GM06990 (cell line): ENCODE data around the gene CAMTA1.

Experiments
- DNase-seq: peaks from one replicate; pipeline ENCODE4 v3.0.0-alpha.2; 2011; ENCODE audit not compliant: insufficient read length; ENCODE audit errors: extremely low read depth
- H3K27me3 ChIP-seq: replicated peaks from 2 replicates; pipeline ENCODE4 v1.6.0; 2011; ENCODE audit warnings: low read length; ENCODE audit not compliant: control insufficient read depth, insufficient read depth
- H3K36me3 ChIP-seq: 2 replicates; pipeline ENCODE4 v1.5.1; 2011; ENCODE audit warnings: low read length; ENCODE audit not compliant: control insufficient read depth, insufficient read depth
- H3K4me3 ChIP-seq: replicated peaks from 2 replicates; pipeline ENCODE4 v1.5.1; 2011; ENCODE audit warnings: low read depth, mild to moderate bottlenecking, control low read depth, low read length
- CTCF ChIP-seq: IDR thresholded peaks from 2 replicates; pipeline ENCODE4 v1.5.1; 2011; ENCODE audit warnings: low read length, control low read depth, mild to moderate bottlenecking, inconsistent platforms; ENCODE audit not compliant: insufficient read depth, poor library complexity, severe bottlenecking

The CAMTA1 gene

GRCh38 chr1:7401814-7402547 lies 616.7 kb downstream of the CAMTA1 start:
- no peaks in the 10 kb centered on the region for H3K36me3 ChIP-seq
- H3K27me3 ChIP-seq = no peaks in the 10 kb centered on the region
- no peak for DNase-seq
- no peak overlapping the region for H3K4me3 ChIP-seq
- TF ChIP-seq CTCF = no peak

- Histone ChIP-seq H3K4me3 (no peak overlapping the region), H3K36me3 (no peaks in the 10 kb centered on the region), H3K27me3 (no peaks in the 10 kb centered on the region)
- DNase-seq = no peak
- no peak for TF ChIP-seq CTCF
Measured at GRCh38 chr1:7402548-7402850, 617.2 kb downstream of the CAMTA1 start.

- Histone ChIP-seq H3K27me3 (no peaks in the 10 kb centered on the region), H3K4me3 (peak overlapping the region; percentile 48), H3K36me3 (no peaks in the 10 kb centered on the region)
- peak; percentile 5 for TF ChIP-seq CTCF
- peak; percentile 81 for DNase-seq
Measured at GRCh38 chr1:7403265-7404045, 618.2 kb downstream of the CAMTA1 start.

GRCh38 chr1:7404046-7404742 lies 618.9 kb downstream of the CAMTA1 start:
- Histone ChIP-seq H3K4me3 (peak overlapping the region; percentile 48), H3K36me3 (no peaks in the 10 kb centered on the region), H3K27me3 (no peaks in the 10 kb centered on the region)
- TF ChIP-seq CTCF = no peak
- no peak for DNase-seq

- no peaks in the 10 kb centered on the region for H3K36me3 ChIP-seq
- H3K4me3 ChIP-seq = no peak overlapping the region
- no peaks in the 10 kb centered on the region for H3K27me3 ChIP-seq
- no peak for DNase-seq
- TF ChIP-seq CTCF = peak; percentile 19
Measured at GRCh38 chr1:7405844-7406500, 620.7 kb downstream of the CAMTA1 start.
